GM23338 (cell line): ENCODE results near the gene TRMT13. TPM values are rescaled to one million over a fixed set of nuclear protein-coding genes. Genes with fewer than 3 reads are reported as not detected.

Experiments
- ATAC-seq: fragments of 200-7000 bp; cut with Tn5 transposase; 3 replicates; pipeline ENCODE4 v1.9.1; 2020
- DNase-seq: peaks from one replicate; pipeline ENCODE4 v3.0.0-alpha.2; 2015; ENCODE audit warnings: low spot score
- H2AFZ ChIP-seq: fragments of 200-600 bp; sonication (generic); 2 replicates; pipeline ENCODE4 v1.8.0; 2016; ENCODE audit warnings: antibody characterized with exemption, mild to moderate bottlenecking, moderate library complexity
- H3F3A ChIP-seq: fragments of 200-600 bp; sonication (generic); replicated peaks from 2 replicates; pipeline ENCODE4 v1.8.0; 2017; ENCODE audit warnings: antibody characterized with exemption, mixed run types, low read depth
- H3K27ac ChIP-seq: fragments of 200-600 bp; sonication (generic); 2 replicates; pipeline ENCODE4 v1.6.1; 2016; ENCODE audit warnings: low read depth
- H3K27me3 ChIP-seq: fragments of 200-600 bp; sonication (generic); 2 replicates; pipeline ENCODE4 v1.8.0; 2016; ENCODE audit warnings: mild to moderate bottlenecking, mixed run types, moderate library complexity; ENCODE audit not compliant: insufficient read depth
- H3K36me3 ChIP-seq: fragments of 200-600 bp; sonication (generic); 2 replicates; pipeline ENCODE4 v1.8.0; 2016; ENCODE audit warnings: mild to moderate bottlenecking; ENCODE audit not compliant: insufficient read depth
- H3K4me1 ChIP-seq: fragments of 200-600 bp; sonication (generic); 2 replicates; pipeline ENCODE4 v1.8.0; 2016; ENCODE audit warnings: mild to moderate bottlenecking, moderate library complexity; ENCODE audit not compliant: insufficient read depth
- H3K4me2 ChIP-seq: fragments of 200-600 bp; sonication (generic); 2 replicates; pipeline ENCODE4 v1.7.1; 2017; ENCODE audit warnings: mixed run types
- H3K4me3 ChIP-seq: fragments of 200-600 bp; sonication (generic); 2 replicates; pipeline ENCODE4 v1.6.1; 2016; ENCODE audit warnings: mixed run types
- H3K79me2 ChIP-seq: fragments of 200-600 bp; sonication (generic); replicated peaks from 2 replicates; pipeline ENCODE4 v1.8.0; 2017; ENCODE audit warnings: mild to moderate bottlenecking; ENCODE audit not compliant: insufficient read depth
- H3K9me2 ChIP-seq: fragments of 200-600 bp; sonication (generic); 2 replicates; pipeline ENCODE4 v1.8.0; 2017; ENCODE audit not compliant: insufficient read depth
- H4K20me1 ChIP-seq: fragments of 200-600 bp; sonication (generic); replicated peaks from 2 replicates; pipeline ENCODE4 v1.8.0; 2017; ENCODE audit warnings: mild to moderate bottlenecking; ENCODE audit not compliant: insufficient read depth
- H3K27ac Mint-ChIP-seq: 2 replicates; pipeline ENCODE4 v1.8.0; 2020; ENCODE audit warnings: inconsistent platforms, mild to moderate bottlenecking, moderate library complexity, mixed read lengths
- H3K27me3 Mint-ChIP-seq: 3 replicates; pipeline ENCODE4 v1.8.0; 2022; ENCODE audit warnings: low read depth, mild to moderate bottlenecking, moderate library complexity, mixed read lengths, inconsistent platforms; ENCODE audit not compliant: insufficient read depth, poor library complexity
- H3K36me3 Mint-ChIP-seq: 3 replicates; pipeline ENCODE4 v1.8.0; 2021; ENCODE audit warnings: low read depth, mild to moderate bottlenecking, inconsistent platforms, moderate library complexity, mixed read lengths
- H3K4me1 Mint-ChIP-seq: 3 replicates; pipeline ENCODE4 v1.8.0; 2020; ENCODE audit warnings: mild to moderate bottlenecking, inconsistent platforms, mixed read lengths
- H3K4me3 Mint-ChIP-seq: 3 replicates; pipeline ENCODE4 v1.8.0; 2021; ENCODE audit warnings: moderate library complexity, mild to moderate bottlenecking, inconsistent platforms, mixed read lengths
- H3K9me3 Mint-ChIP-seq: 3 replicates; pipeline ENCODE4 v1.8.0; 2020; ENCODE audit warnings: moderate library complexity, mild to moderate bottlenecking, inconsistent platforms, mixed read lengths
- EZH2 ChIP-seq: fragments of 200-600 bp; sonication (generic); IDR thresholded peaks from one replicate; pipeline ENCODE4 v1.8.0; 2017; ENCODE audit warnings: antibody characterized with exemption, mild to moderate bottlenecking, low read depth; ENCODE audit not compliant: unreplicated experiment
- EZH2phosphoT487 ChIP-seq: fragments of 200-600 bp; sonication (generic); IDR thresholded peaks from one replicate; pipeline ENCODE4 v1.8.1; 2018; ENCODE audit warnings: antibody characterized with exemption; ENCODE audit not compliant: unreplicated experiment
- JUNB ChIP-seq: IDR thresholded peaks from one replicate; pipeline ENCODE4 v1.6.1; 2016; ENCODE audit warnings: antibody characterized with exemption; ENCODE audit not compliant: unreplicated experiment
- NANOG ChIP-seq: IDR thresholded peaks from 2 replicates; pipeline ENCODE4 v1.6.1; 2016; ENCODE audit warnings: antibody characterized with exemption, borderline replicate concordance
- POLR2AphosphoS5 ChIP-seq: IDR thresholded peaks from 2 replicates; pipeline ENCODE4 v1.6.1; 2016; ENCODE audit warnings: antibody characterized with exemption, low read depth
- STAT1 ChIP-seq: IDR thresholded peaks from one replicate; pipeline ENCODE4 v1.6.1; 2016; ENCODE audit warnings: antibody characterized with exemption; ENCODE audit not compliant: unreplicated experiment
- ZNF114 ChIP-seq: fragments of 250-450 bp; sonication (Bioruptor Pico); IDR thresholded peaks from 2 replicates; pipeline ENCODE4 v1.5.0; 2020; ENCODE audit warnings: mild to moderate bottlenecking, moderate library complexity
- ZNF331 ChIP-seq: fragments of 250-450 bp; sonication (Bioruptor Pico); IDR thresholded peaks from 2 replicates; pipeline ENCODE4 v1.5.0; 2020; ENCODE audit warnings: low read depth, mild to moderate bottlenecking, moderate library complexity
- ZNF462 ChIP-seq: fragments of 250-450 bp; sonication (Bioruptor Pico); IDR thresholded peaks from 2 replicates; pipeline ENCODE4 v1.5.0; 2020; ENCODE audit warnings: mild to moderate bottlenecking, moderate library complexity
- polyA plus RNA-seq: library from polyadenylated mRNA; unstranded; fragments of >200 nt; fragmentation: Nextera tagmentation; extraction: Ambion mirVana; gene quantifications from 2 replicates; pipeline ENCODE4 v1.2.1, GENCODE V29; 2016
- total RNA-seq: library from RNA; depleted of rRNA; stranded (reverse); fragments of >200 nt; shearing (Covaris generic); gene quantifications from 2 replicates; pipeline ENCODE4 v1.2.3, GENCODE V29; 2014
- TF ChIP-seq, protein P1 (sequence below): IDR thresholded peaks from 2 replicates; pipeline ENCODE4 v1.6.1; 2016; ENCODE audit warnings: antibody characterized with exemption

TRMT13 gene
- total and polyA plus RNA-seq, 2 experiments from 2014 or later: 14.5 to 22.8 TPM

DNA sequence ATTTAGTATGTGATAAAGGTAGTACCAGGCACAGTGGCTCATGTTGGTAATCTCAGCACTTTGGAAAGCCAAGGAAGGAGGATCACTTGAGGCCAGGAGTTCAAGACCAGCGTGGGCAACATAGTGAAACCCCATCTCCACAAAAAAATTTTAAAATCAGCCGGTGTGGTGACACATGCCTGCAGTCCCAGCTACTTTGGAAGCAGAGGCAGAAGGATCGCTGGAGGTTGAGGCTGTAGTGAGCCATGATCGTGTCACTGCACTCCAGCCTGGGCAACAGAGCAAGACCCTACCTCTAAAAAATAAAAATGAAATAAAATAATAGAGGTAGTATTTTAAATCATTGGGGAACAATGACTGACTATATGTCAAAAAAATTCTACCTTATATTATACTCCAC is 17.4 kb upstream of the TRMT13 start (continued):
- TF ChIP-seq ZNF462 (CRISPR knock-in tag) (no peak), ZNF331 (CRISPR knock-in tag) (no peak), JUNB (no peak), EZH2phosphoT487 (no peak), POLR2AphosphoS5 (no peak), ZNF114 (no peak), STAT1 (no peak), EZH2 (no peak)

DNA sequence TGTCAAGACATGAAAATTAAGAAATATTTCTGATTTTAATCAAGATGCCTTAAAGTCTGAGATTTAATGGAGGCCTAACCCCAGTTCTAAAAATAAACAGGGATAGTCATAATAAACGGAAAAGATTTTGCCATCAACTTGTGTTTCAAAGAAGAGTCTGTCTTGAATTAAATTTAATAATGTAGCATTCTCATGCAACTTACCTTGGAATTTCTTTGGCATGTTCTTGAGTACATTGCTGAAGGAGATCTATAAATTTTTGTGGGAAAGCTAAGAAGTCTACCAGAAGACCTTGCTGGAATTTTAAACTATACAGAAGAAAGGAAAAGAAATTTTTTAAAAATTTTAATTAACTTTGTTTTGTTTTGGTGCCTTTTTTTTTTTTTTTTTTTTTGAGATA is 10.8 kb upstream of the TRMT13 start:
- no peak overlapping the region for H2AFZ ChIP-seq
- Mint-ChIP-seq H3K36me3 (peaks cover 16% of the 10 kb centered on the region), H3K4me1 (no peaks in the 10 kb centered on the region), H3K27ac (no peak overlapping the region), H3K27me3 (peaks cover 2% of the 10 kb centered on the region), H3K9me3 (no peaks in the 10 kb centered on the region), H3K4me3 (no peak overlapping the region)
- DNase-seq: no peak
- peaks cover 22% of the 10 kb centered on the region for H3K79me2 ChIP-seq
- H3K9me2 ChIP-seq: no peaks in the 10 kb centered on the region
- no peaks in the 10 kb centered on the region for H3F3A ChIP-seq
- no peak overlapping the region for H3K27ac ChIP-seq
- H3K4me2 ChIP-seq: no peak overlapping the region
- TF ChIP-seq, protein P1, sequence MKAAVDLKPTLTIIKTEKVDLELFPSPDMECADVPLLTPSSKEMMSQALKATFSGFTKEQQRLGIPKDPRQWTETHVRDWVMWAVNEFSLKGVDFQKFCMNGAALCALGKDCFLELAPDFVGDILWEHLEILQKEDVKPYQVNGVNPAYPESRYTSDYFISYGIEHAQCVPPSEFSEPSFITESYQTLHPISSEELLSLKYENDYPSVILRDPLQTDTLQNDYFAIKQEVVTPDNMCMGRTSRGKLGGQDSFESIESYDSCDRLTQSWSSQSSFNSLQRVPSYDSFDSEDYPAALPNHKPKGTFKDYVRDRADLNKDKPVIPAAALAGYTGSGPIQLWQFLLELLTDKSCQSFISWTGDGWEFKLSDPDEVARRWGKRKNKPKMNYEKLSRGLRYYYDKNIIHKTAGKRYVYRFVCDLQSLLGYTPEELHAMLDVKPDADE: no peak
- TF ChIP-seq NANOG: no peak
- H3K4me3 ChIP-seq: no peak overlapping the region
- H4K20me1 ChIP-seq: peaks cover 3% of the 10 kb centered on the region; the same call in 1 of the 2 replicates
- H3K27me3 ChIP-seq: no peaks in the 10 kb centered on the region
- ATAC-seq: no peak
- no peaks in the 10 kb centered on the region for H3K4me1 ChIP-seq
- H3K36me3 ChIP-seq: peaks cover 6% of the 10 kb centered on the region; the same call in 1 of the 2 replicates
